GM23248 (cell line): Measurements from ENCODE around the gene BMP15.

Source experiments
- EZH2 ChIP-seq: fragments of 200-600 bp; sonication (generic); IDR thresholded peaks from 2 replicates; pipeline ENCODE4 v1.6.1; 2018; ENCODE audit warnings: antibody characterized with exemption, mild to moderate bottlenecking; ENCODE audit not compliant: insufficient read depth, poor library complexity, severe bottlenecking
- EZH2phosphoT487 ChIP-seq: fragments of 200-600 bp; sonication (generic); IDR thresholded peaks from 2 replicates; pipeline ENCODE4 v1.6.1; 2018; ENCODE audit warnings: antibody characterized with exemption, moderate library complexity, mild to moderate bottlenecking, low read depth; ENCODE audit not compliant: insufficient read depth

DNA sequence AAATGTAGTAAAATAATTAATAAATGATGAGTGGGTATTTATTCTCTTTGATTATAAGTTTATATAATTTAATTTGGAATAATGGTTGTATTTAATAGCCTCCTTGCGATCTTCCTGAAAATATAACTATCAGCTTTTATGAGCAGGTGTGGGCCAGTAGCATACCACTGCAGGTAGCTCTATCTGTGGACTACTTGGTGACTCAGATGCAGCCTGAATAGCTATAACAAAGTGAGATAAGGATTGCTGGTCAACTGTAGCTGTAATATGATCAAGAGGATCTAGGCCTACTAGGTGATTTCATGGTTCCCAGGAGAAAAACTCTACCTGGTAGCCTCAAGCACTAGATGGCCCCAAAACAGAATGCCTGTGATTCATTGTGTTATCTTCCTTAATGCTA is 47.1 kb upstream of the BMP15 start:
- TF ChIP-seq EZH2 = no peak
- no peak for TF ChIP-seq EZH2phosphoT487
